Heart left ventricle (tissue), 13 donors: ENCODE measurements around the gene LIPK.

Experiments used
- POLR2A ChIP-seq, 2 donors: fragments of 450-650 bp; IDR thresholded peaks; one replicate each; pipeline ENCODE4 v1.6.1; 2017; ENCODE audit warnings: antibody characterized with exemption in 2 of 2, mild to moderate bottlenecking in 2 of 2, moderate library complexity in 2 of 2
- TF ChIP-seq, protein P1 (sequence below), 12 donors: fragments of 200-600 bp; sonication (generic) in 4 of 12; IDR thresholded peaks; one replicate each; pipeline versions ENCODE4 v1.5.0 to v1.8.0; 2018 to 2022; ENCODE audit warnings: antibody characterized with exemption in 12 of 12, mild to moderate bottlenecking in 5 of 12
- donor health status: ischemic (EF 13 %, LVEDD 7.1; RV severe dilation, severe dysfunction).
- donor health status: DM: no; HTN: yes; CAD: no.
- donor health status: DM: no; HTN: no; CAD: no.
- donor health status: ischemic (EF 25% LVEDD 6.9; RV normal size, moderate dysfunction).
- donor health status: ischemic (EF 25% LVEDD 5.7; RV mildly dilated, moderate dysfunction).
- donor health status: ischemic (EF 35%, LVEDD 5.7; RV mildly dilated, moderate dysfunction).
- donor health status: nonischemic (EF 11% LVEDD 7.7; RV severe dilation, severe dysfunction).
- donor health status: DM: yes; HTN: yes; CAD: no.
- donor health status: PGD.
- donor health status: ischemic (EF 29% LVEDD 5.4; RV normal size, mild dysfunction).
- donor health status: nonischemic (EF 23%, LVEDD 6.1; RV moderate dilation, normal function).

GRCh38 chr10:88661577-88661976 lies 44.5 kb upstream of the LIPK start:
- TF ChIP-seq, protein P1, sequence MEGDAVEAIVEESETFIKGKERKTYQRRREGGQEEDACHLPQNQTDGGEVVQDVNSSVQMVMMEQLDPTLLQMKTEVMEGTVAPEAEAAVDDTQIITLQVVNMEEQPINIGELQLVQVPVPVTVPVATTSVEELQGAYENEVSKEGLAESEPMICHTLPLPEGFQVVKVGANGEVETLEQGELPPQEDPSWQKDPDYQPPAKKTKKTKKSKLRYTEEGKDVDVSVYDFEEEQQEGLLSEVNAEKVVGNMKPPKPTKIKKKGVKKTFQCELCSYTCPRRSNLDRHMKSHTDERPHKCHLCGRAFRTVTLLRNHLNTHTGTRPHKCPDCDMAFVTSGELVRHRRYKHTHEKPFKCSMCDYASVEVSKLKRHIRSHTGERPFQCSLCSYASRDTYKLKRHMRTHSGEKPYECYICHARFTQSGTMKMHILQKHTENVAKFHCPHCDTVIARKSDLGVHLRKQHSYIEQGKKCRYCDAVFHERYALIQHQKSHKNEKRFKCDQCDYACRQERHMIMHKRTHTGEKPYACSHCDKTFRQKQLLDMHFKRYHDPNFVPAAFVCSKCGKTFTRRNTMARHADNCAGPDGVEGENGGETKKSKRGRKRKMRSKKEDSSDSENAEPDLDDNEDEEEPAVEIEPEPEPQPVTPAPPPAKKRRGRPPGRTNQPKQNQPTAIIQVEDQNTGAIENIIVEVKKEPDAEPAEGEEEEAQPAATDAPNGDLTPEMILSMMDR (IDR thresholded peaks at IDR 0.05) = no peak
- no peak for TF ChIP-seq POLR2A (IDR thresholded peaks at IDR 0.05)
